MM.1S (cell line): ENCODE measurements around the gene PNMA5.

Experiments used
- CTCF ChIP-seq: fragments of 300-600 bp; sonication (generic); IDR thresholded peaks from 2 replicates; pipeline ENCODE4 v1.5.1; 2016; ENCODE audit warnings: antibody characterized with exemption, low read length, mixed read lengths
- EZH2 ChIP-seq: fragments of 300-600 bp; sonication (generic); optimal IDR thresholded peaks from 2 replicates; pipeline ENCODE3; 2017; ENCODE audit warnings: low read depth, mild to moderate bottlenecking, antibody characterized with exemption, low read length, mixed read lengths
- EZH2phosphoT487 ChIP-seq: fragments of 300-600 bp; sonication (generic); IDR thresholded peaks from 2 replicates; pipeline ENCODE4 v1.6.1; 2018; ENCODE audit warnings: antibody characterized with exemption, low read length

DNA sequence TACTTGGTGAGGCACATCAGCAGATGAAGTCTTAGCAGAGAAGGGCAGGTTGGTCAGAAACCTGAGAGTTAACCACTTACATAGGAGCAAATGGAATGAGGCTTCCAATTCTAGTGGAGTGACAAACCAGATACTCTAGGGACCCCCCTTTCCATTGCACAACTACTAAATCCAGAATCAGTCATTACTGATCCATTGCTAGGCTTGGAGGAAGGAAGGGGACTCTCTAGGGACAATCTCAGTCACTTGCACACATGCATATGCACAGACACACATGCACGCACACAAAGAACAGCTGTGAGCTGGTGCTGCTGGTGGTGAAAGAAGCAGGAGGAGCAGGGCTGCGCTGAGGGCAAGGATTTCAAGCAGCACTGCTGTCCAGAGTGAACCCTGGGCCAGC, 25.7 kb downstream of the PNMA5 start:
- TF ChIP-seq EZH2 (no peak), CTCF (no peak), EZH2phosphoT487 (no peak)
